ENCODE measurements around the gene CHRND.

- TF ChIP-seq CTCF (IDR thresholded peaks at IDR 0.05; ENCODE audit: low read depth, low read length) (no peak), POLR2A (IDR thresholded peaks at IDR 0.05; ENCODE audit: extremely low read depth, insufficient read length) (no peak), MAX (IDR thresholded peaks at IDR 0.05; ENCODE audit: low read depth, low read length) (no peak)
These were observed 32.8 kb upstream of the CHRND start for GRCh38 chr2:232492963-232493700.

All from NB4 (cell line).